GM12878 (cell line): ENCODE results near the gene IL18R1.

ENCODE experiments used
- BHLHE40 ChIP-seq, 2 experiments: fragments of 450-650 bp in 1 of 2; IDR thresholded peaks; 2 replicates each; pipeline ENCODE4 v1.6.1; 2011 to 2017; ENCODE audit warnings: low read depth in 2 of 2, borderline replicate concordance in 1 of 2, improper control_type of control experiment in 1 of 2, low read length in 1 of 2, mild to moderate bottlenecking in 1 of 2
- FOS ChIP-seq: IDR thresholded peaks from 3 replicates; pipeline ENCODE4 v1.6.1; 2011; ENCODE audit warnings: borderline replicate concordance; ENCODE audit not compliant: insufficient read length; ENCODE audit errors: extremely low read depth
- KDM1A ChIP-seq: fragments of 200-600 bp; sonication (generic); IDR thresholded peaks from 2 replicates; pipeline ENCODE4 v1.6.1; 2016; ENCODE audit warnings: borderline replicate concordance
- PML ChIP-seq: IDR thresholded peaks from 2 replicates; pipeline ENCODE4 v1.6.1; 2012; ENCODE audit warnings: low read length, inconsistent platforms
- RAD21 ChIP-seq: IDR thresholded peaks from 2 replicates; pipeline ENCODE4 v1.6.1; 2011; ENCODE audit warnings: mild to moderate bottlenecking, low read depth, low read length, moderate library complexity; ENCODE audit not compliant: insufficient read depth

DNA sequence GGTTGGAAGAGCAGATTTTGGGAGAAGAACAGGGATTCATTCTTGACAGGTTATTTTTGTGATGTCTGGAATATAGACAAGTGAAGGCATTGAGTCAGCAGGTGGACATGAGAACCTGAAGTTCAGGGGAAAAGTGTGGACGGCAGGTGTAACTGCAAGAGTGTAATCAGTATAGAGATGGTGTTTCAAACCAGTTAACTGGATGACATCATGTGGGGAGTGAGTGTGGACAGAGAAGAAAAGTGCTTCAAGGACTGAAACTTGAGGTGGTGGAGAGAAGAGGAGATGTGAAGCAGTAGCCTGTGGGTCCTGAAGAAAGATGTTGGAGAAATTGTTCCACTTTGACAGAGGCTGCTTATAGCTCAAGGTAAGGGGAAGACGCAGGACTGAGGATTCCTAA lies 37.2 kb upstream of the IL18R1 start:
- TF ChIP-seq RAD21 (no peak), PML (no peak), KDM1A (no peak), BHLHE40 (IDR thresholded peaks at IDR 0.05; ENCODE audit: borderline replicate concordance in 1 of 2, low read depth in 2 of 2, low read length in 1 of 2) (no peak), FOS (no peak)
